KBM-7 (cell line): ENCODE measurements around the gene CYP11A1.

Experiments
- DNase-seq: peaks from one replicate; pipeline ENCODE4 v3.0.0-alpha.2; 2015
- in situ Hi-C: fragments of 300-500 bp; cut with MboI; formaldehyde crosslinking; loops from 2 replicates; pipeline ENCODE4 v1.14.3; 2020; ENCODE audit warnings: low sequenced_read_pairs, low pct_unique_long_range_greater_than_20kb, mixed read lengths

CYP11A1 gene

GRCh38 chr15:74316141-74316540 lies 51.3 kb downstream of the CYP11A1 start:
- DNase-seq, result no peak
- in situ Hi-C loops, result loop anchor here (25.0 kb wide), 2 partner anchors 179 to 1629 kb away; partner anchors contain the start of genes BBS4, HIGD2B and ISLR2

DNA sequence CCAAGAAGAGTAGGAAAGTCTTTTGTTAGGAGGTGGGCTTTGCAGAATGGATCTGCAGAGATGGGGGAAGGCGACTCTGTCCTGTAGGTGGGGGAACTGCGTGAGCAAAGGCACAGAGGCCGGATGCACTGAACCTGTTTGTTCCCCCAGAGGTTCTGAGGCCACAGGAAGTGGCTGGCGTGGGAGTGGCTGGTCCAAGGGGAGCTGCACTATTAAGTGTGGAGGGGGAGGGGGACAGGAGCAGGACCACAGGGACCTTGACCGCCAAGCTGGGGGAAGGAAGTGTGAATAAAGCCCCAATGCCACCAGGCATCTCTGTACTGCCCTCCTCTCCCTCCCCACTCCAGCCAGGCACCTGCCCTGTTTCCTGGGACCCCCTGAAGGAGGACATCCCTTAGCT lies 51.8 kb downstream of the CYP11A1 start:
- in situ Hi-C loops, result loop anchor here (25.0 kb wide), 2 partner anchors 178 to 1628 kb away; partner anchors contain the start of genes BBS4, HIGD2B and ISLR2
- DNase-seq, result peak; percentile 78

DNA sequence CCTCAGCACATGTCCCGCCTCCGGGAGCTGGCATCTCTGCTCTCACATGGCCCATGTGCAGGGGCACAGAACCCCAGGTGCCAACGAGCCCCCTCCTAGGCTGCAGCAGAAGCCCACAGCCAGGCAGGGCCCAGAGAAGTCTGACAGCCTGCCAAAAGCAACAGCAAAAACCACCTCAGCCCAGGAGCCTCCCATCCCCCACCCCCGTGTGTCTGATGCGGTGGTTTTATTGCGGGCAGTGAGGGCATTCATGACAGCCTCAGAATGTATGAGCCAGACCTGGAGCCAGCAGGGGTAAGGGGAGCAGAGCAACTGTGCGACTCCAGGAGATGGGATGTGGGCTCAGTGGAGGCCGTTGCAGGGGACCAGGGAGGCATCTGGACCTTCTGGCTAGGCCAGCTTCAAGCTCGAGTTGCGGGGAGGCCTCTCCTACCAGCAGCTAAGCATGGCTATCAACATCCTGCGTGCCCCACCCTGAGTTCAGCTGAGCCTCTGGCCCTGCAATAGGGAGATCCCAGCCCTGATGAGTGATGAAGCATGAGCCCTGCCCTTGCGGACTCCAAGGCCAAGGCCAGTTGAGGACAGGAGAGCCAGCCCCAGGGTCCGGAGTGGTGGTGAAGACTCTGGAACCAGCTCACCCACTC lies 52.5 kb downstream of the CYP11A1 start:
- no peak for DNase-seq

GRCh38 chr15:74313889-74314288 lies 53.6 kb downstream of the CYP11A1 start:
- in situ Hi-C loops, result loop anchor here (25.0 kb wide), 2 partner anchors 177 to 1627 kb away; partner anchors contain the start of genes BBS4, HIGD2B and ISLR2
- DNase-seq, result no peak

More for the DNA sequence above, 52.5 kb downstream of the CYP11A1 start:
- in situ Hi-C loops, result loop anchor here (25.0 kb wide), 2 partner anchors 178 to 1628 kb away; partner anchors contain the start of genes BBS4, HIGD2B and ISLR2

DNA sequence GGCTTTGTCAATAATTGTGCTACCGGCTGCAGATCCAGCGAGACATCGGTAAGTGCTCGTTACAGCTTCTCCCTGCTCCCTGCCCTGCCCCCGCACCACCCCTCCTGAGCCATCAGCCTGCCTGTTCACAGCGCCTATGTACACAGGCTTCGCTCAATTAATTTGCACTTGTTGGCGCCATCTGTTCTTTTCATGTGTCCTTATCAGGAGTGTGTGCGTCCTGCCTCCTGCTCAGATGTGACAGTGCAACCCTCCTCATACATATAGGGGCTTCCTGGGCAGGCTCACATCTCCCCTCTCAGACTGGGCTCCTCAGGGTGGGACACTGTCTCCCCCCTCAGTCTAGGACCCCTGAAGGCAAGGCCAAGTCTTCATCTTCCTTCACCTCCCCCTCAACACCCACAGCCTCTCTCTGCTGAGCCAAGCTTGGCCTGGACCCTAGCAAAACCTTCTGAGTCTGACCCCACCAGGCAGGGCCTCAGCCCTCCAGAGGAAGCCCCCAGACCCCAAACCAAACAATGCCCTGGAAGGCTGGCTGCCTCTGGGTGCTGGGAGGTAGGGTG lies 54.9 kb downstream of the CYP11A1 start:
- in situ Hi-C loops, result loop anchor here (25.0 kb wide), 2 partner anchors 175 to 1625 kb away; partner anchors contain the start of genes BBS4, HIGD2B and ISLR2
- DNase-seq, result no peak

DNA sequence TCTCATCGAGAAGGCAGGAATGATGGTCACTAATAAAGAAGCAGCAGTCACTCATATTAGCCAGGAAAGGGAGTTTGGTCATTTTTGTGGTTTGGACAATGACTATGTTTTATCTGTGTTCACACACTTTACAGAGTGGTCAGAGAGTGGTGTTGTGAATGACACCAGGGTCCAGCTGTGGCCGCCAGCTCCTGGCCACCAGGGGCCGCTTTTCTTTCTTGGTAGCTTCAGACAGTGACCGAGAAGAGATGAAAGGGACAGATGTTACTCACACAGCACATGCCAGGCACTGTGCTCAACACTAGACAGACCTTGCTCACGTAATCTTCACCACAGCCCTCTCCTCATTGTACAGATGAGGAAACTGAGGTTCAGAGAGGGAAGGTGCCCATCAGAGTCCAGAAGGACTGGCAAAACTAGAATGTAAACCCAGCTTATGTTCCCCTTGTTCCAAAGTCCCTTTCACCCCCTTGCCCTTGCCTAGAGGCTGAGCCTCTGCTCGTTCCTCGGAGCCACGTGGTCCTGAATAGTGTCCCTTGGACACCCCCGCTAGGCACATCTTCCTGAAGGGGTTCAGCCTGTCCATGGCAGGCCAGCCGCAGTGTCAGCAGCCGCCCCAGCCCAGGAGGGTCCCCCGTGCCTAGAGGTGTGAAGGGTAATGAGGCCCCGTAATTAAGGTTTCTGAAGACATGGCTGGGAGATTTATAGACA lies 55.6 kb downstream of the CYP11A1 start:
- in situ Hi-C loops, result loop anchor here (25.0 kb wide), 2 partner anchors 175 to 1625 kb away; partner anchors contain the start of genes BBS4, HIGD2B and ISLR2
- DNase-seq, result peak; percentile 44

DNA sequence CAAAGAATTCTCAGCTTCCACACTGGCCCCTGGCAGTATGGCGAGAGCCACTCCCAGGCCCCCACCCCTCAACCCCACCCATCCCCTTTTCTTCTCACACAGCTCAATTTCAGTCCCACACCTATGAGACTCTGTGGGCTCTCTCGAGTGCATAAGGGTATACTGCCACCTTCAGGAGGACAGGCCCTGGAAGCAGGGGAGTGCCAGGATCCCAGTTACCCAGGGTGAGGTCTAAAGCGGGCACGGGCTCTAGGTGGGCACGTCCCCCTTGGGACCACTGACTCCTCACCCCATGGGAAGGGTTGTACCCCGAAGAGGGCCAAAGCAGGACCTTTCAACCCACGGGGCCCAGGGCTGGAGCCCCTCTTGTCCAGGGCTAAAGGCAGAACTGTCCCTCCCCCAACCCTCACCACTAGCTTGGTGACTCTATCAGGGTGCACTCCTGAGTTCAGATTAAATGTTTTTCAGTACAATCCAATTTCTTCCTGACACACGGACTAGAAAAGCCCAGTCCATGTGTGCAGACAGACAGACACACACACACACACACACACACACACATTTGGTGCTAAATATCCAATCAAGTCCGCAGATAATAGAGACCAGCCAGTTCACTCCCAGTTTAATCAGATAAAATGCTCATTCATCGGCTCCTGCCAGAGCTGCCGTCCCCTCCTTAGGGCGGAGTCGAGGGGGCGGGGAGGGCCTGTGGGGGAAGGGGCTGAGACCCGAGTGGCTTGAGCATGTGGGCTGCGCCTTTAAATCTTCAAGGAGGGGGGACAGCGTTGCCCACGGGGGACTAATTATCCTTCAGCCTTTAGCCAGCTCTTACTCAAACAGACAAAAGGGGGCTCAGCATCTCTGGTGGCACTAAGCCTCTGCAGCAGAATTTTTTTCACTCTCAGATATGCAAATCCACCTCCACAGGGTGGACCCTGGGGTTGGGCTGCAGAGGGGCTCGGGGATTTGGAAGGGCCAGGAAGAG lies 59.3 kb downstream of the CYP11A1 start:
- peak; percentile 58 for DNase-seq

GRCh38 chr15:74306781-74307217 lies 60.6 kb downstream of the CYP11A1 start:
- DNase-seq, result no peak
- in situ Hi-C loops, result loop anchor here (25.0 kb wide), 2 partner anchors 169 to 1619 kb away; partner anchors contain the start of genes BBS4, HIGD2B and ISLR2

More for the DNA sequence above, 59.3 kb downstream of the CYP11A1 start:
- in situ Hi-C loops, result loop anchor here (25.0 kb wide), 2 partner anchors 171 to 1621 kb away; partner anchors contain the start of genes BBS4, HIGD2B and ISLR2

GRCh38 chr15:74305687-74306086 lies 61.8 kb downstream of the CYP11A1 start:
- in situ Hi-C loops, result loop anchor here (25.0 kb wide), 2 partner anchors 168 to 1618 kb away; partner anchors contain the start of genes BBS4, HIGD2B and ISLR2
- no peak for DNase-seq

DNA sequence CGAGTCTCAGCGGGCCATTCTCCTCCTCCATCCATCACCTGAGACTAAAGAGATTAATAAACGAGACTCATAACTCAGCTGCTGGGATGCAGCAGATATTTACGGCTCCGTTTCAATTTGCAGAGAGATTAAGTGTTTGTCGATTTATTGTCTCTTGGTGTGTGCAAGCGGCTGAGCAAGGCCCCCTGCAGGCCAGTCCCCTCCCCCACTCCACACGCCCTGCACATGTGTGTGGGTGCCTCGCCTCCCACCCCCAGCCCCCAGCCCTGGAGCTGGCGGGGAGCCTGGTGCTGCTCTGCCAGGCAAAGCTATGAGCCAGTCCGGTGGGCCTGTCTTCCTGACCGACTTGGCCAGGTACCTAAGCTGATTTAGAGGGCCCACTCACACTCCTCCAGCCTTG lies 63.0 kb downstream of the CYP11A1 start:
- in situ Hi-C loops, result loop anchor here (25.0 kb wide), 2 partner anchors 167 to 1617 kb away; partner anchors contain the start of genes BBS4, HIGD2B and ISLR2
- no peak for DNase-seq

GRCh38 chr15:74303741-74304309 lies 63.6 kb downstream of the CYP11A1 start:
- DNase-seq, result no peak
- in situ Hi-C loops, result loop anchor here (25.0 kb wide), 2 partner anchors 167 to 1617 kb away; partner anchors contain the start of genes BBS4, HIGD2B and ISLR2

GRCh38 chr15:74302821-74303359 lies 64.6 kb downstream of the CYP11A1 start:
- DNase-seq, result peak; percentile 43
- in situ Hi-C loops, result loop anchor here (25.0 kb wide), 2 partner anchors 166 to 1616 kb away; partner anchors contain the start of genes BBS4, HIGD2B and ISLR2

DNA sequence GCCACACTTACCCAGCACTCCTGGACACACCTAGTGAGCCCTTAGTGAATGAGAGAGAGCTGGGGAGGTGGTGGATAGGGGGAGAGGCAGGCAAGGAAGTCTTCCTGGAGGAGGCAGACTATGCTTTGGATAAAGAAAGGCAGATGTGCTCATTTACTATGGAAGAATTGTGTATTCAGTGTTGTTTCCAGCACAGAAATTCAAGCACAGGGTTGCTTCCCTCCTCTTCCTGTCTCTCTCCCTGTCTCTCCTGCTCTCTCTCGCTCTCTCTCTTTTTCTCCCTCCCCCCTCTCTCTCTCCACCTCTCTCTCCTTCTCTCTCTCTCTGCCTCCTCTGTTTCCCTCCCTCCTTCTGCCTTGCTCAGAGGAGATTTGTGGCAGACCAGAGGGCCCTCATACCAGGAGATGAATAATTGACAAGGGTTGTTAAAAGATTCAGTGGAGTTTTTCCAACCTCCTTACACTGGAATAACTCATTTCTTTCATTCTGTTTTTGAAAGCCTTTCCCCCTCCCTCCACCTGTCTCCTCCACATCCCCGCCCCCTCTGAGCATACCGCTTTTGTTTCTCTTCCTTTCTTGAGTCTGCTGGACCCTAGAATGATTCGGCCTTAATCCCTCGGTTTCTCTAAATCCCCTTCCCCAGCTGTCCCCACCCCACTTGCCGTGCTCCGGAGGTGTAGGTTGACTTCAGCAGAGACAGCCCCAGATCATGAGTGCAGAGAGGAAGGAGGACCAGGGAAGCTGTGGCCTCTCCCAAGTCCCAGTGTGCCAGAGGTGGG lies 65.7 kb downstream of the CYP11A1 start:
- in situ Hi-C loops, result loop anchor here (25.0 kb wide), 2 partner anchors 164 to 1614 kb away; partner anchors contain the start of genes BBS4, HIGD2B and ISLR2
- no peak for DNase-seq

DNA sequence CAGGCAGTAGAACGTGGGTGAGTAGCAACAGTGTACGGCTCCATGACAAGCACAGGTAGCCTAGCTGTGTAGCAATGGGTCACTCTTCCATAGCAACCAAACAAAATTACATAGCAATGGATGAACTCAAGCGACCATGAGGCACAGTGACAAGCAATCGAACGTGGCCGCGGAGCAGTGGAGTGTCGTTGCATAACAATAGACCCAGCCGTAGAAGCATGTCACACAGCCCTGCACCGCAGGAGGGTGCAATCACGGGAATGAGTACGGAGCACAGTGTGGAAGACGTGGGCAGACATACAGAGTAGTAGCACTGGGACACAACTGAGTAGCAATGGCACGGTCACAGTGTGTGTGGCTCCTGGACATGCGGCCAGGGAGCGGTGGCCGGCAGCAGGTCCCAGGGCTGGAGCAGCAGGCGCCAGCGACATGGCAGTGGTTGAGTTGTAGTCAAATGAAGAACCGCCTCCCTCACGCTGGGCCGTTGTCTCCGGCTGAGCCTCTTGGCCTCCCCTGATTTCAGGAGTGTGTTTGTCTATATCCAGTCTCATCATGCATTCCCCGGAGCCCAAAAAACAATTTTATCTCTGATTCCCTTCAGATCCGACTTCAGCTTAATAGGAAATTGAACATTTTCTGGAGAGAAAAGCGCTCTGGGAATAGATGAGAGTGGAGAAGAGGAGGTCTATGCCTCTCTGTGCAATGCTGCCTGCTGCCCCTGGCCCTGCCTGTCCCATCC lies 67.2 kb downstream of the CYP11A1 start:
- in situ Hi-C loops, result loop anchor here (25.0 kb wide), 2 partner anchors 163 to 1613 kb away; partner anchors contain the start of genes BBS4, HIGD2B and ISLR2
- DNase-seq, result no peak

DNA sequence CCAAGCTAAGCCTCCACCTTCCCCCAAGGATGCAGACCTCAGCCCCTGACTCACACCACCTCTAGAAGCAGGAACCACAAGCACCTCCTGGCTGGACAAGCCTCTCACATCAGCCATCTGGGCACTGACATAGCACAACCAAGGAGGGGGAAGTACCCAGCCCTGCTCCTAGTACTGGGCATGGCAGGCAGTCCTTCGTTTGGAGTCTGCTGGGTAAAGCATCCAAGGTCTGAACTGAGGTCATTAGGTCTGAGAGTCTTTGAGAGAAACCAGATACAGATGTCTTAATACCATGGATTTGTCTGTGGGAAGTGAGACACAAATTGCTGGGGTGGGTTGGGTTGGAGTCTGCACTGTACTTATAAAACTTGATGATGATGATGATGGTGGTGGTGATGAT lies 69.6 kb downstream of the CYP11A1 start:
- no peak for DNase-seq
- in situ Hi-C loops, result no loop called here

DNA sequence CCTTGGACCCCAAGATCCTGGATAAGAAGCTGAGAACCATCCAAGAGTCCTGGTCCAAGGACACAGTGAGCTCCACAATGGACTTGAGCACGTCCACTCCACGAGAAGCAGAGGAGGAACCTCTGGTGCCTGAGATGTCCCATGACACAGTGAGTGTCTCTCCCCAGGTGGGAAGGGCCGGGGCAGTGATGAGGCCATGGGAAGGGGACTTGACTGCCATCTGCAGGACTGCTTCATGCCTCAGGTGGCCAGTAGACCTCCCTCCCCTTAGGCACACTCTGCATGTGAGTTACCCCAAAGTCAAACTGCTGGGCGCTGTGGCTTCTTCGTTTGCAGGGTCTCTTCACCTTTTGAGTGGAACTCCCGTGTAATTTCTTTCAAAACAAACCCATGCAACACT lies 71.6 kb downstream of the CYP11A1 start:
- no peak for DNase-seq
- in situ Hi-C loops, result no loop called here
